Measurements from ENCODE around the gene KRTAP22-2. TPM values are rescaled to one million over a fixed set of nuclear protein-coding genes. Genes with fewer than 3 reads are reported as not detected.

The KRTAP22-2 gene
- total RNA-seq, 2 donors from 2014 or later: not detected

GRCh38 chr21:30598802-30599201 is 8.6 kb upstream of the KRTAP22-2 start, which contains the start of gene KRTAP6-2:
Gene KRTAP6-2 (minus strand): TSS chr21:30598902. CDS start chr21:30598874, 28 bp downstream.
- Mint-ChIP-seq H3K4me3 (no peak within 1 kb of the TSS), H3K9me3 (peaks cover 5% of the 10 kb centered on the region), H3K4me1 (ENCODE audit: low read depth in 2 of 2) (no peaks in the 10 kb centered on the region), H3K27ac (no peak within 1 kb of the TSS), H3K36me3 (peaks cover 7% of the 10 kb centered on the region), H3K27me3 (no peaks in the 10 kb centered on the region)
- ATAC-seq (no peak), DNase-seq (ENCODE audit: low spot score) (no peak)

DNA sequence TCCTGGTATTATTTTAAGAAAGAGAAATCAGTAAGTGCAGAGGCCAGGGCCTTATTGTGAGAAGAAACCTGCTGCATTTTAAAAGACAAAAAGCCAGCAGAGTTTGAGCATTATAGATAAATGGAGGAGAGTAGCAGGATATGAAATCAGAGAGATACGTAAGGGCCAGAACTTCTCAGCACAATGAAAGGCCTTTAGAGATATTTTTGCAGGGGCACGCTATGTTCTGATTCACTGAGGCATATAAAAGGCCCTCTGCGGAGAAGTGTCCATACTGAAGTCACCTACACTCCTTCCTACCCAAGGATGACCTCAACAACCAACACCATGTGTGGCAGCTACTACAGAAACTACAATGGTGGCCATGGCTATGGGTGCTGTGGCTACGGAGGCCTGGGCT is 1.9 kb upstream of the KRTAP22-2 start, which contains the start of gene KRTAP6-3:
Gene KRTAP6-3, plus strand, starts transcription at position 301 of the 400 bp plus-strand sequence. Its CDS starts 6 bp downstream, at position 307.
- no peak within 1 kb of the TSS for H3K4me3 Mint-ChIP-seq
- H3K36me3 Mint-ChIP-seq: no peaks in the 10 kb centered on the region
- DNase-seq (ENCODE audit: low spot score): no peak
- ATAC-seq: no peak
- H3K27me3 Mint-ChIP-seq: no peaks in the 10 kb centered on the region
- no peaks in the 10 kb centered on the region for H3K4me1 Mint-ChIP-seq (ENCODE audit: low read depth in 2 of 2)
- H3K9me3 Mint-ChIP-seq: no peaks in the 10 kb centered on the region
- no peak within 1 kb of the TSS for H3K27ac Mint-ChIP-seq

- H3K36me3 Mint-ChIP-seq: no peaks in the 10 kb centered on the region
- H3K4me3 Mint-ChIP-seq: no peak overlapping the region
- no peak for DNase-seq (ENCODE audit: low spot score)
- no peak for ATAC-seq
- H3K4me1 Mint-ChIP-seq (ENCODE audit: low read depth in 2 of 2): no peaks in the 10 kb centered on the region
- no peaks in the 10 kb centered on the region for H3K27me3 Mint-ChIP-seq
- H3K27ac Mint-ChIP-seq: no peak overlapping the region
- H3K9me3 Mint-ChIP-seq: peaks cover 13% of the 10 kb centered on the region
These were observed 7.3 kb downstream of the KRTAP22-2 start for GRCh38 chr21:30582870-30583269.

DNA sequence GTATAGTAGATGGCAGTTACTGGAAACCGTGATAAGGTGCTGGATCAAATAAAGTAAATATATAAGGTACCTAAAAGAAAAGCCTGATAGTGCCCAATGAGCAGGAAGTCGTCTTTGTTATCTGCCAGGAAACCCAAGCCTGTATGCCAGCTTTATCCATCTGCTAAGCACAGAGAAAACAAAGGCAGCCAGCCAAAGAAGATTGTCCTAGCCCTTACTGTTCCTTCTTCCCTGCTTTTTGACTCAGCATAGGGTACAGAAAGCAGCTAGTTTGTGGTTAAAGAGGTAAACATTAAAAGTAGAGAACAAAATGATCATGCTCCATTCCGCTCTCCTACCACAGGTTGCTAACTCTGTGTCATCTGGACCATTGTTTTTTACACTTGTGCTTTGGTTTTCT is 10.1 kb downstream of the KRTAP22-2 start:
- Mint-ChIP-seq H3K4me3 (no peak overlapping the region), H3K36me3 (no peaks in the 10 kb centered on the region), H3K9me3 (peaks cover 16% of the 10 kb centered on the region), H3K27ac (no peak overlapping the region), H3K4me1 (ENCODE audit: low read depth in 2 of 2) (no peaks in the 10 kb centered on the region), H3K27me3 (no peaks in the 10 kb centered on the region)
- ATAC-seq (no peak), DNase-seq (ENCODE audit: low spot score) (no peak)

DNA sequence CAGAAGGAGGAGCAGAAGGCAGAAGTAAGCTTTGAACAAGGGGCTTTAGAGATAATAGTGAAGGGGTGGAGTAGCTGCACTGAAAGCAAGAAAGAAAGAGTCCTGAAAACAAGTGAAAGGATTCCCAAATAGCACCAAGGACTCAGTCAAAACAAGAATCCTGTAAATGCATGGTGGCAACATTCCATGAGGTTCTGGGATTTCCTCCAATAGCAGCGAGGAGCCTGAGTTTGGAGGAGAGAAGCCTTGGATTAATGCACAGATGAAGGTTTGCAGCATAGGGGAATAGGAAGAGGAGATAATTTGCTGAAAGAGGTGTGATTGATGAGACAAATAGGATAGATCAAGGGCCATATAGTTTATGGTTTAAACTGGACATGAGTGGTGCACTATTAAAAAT is 10.9 kb downstream of the KRTAP22-2 start:
- Mint-ChIP-seq H3K27ac (no peak overlapping the region), H3K9me3 (peaks cover 8% of the 10 kb centered on the region), H3K27me3 (no peaks in the 10 kb centered on the region), H3K36me3 (no peaks in the 10 kb centered on the region), H3K4me1 (ENCODE audit: low read depth in 2 of 2) (no peaks in the 10 kb centered on the region), H3K4me3 (no peak overlapping the region)
- DNase-seq (ENCODE audit: low spot score) (no peak), ATAC-seq (no peak)

- H3K27me3 Mint-ChIP-seq: no peaks in the 10 kb centered on the region
- ATAC-seq: no peak
- peaks cover 7% of the 10 kb centered on the region for H3K9me3 Mint-ChIP-seq
- no peak overlapping the region for H3K27ac Mint-ChIP-seq
- DNase-seq (ENCODE audit: low spot score): no peak
- no peaks in the 10 kb centered on the region for H3K36me3 Mint-ChIP-seq
- no peak overlapping the region for H3K4me3 Mint-ChIP-seq
- no peaks in the 10 kb centered on the region for H3K4me1 Mint-ChIP-seq (ENCODE audit: low read depth in 2 of 2)
These were observed 12.4 kb downstream of the KRTAP22-2 start for GRCh38 chr21:30577766-30578165.

DNA sequence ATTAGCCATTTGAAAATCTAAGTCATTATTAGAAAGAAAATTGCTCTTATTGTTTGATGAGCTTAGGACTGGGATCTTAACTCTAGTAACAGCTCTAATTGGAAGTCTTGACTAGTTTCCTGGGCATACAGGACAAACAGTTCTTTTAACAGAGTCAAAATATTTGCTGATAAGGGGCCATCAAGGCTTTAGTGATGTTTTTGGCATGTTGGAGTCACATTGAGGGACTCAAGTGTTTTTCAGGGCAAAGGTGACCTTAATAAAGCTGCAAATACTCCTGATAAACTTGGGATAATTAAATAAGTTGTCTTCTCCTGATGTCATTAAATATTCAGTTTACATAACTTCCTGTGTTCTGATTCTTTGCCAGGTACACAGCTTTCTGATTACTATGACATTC is 22.6 kb downstream of the KRTAP22-2 start:
- Mint-ChIP-seq H3K4me1 (ENCODE audit: low read depth in 2 of 2) (no peaks in the 10 kb centered on the region), H3K36me3 (no peaks in the 10 kb centered on the region), H3K9me3 (peaks cover 11% of the 10 kb centered on the region), H3K4me3 (no peak overlapping the region), H3K27ac (no peak overlapping the region), H3K27me3 (no peaks in the 10 kb centered on the region)
- ATAC-seq (no peak), DNase-seq (ENCODE audit: low spot score) (no peak)

- DNase-seq (ENCODE audit: low spot score) (no peak), ATAC-seq (no peak)
- Mint-ChIP-seq H3K4me3 (no peak overlapping the region), H3K9me3 (peaks cover 9% of the 10 kb centered on the region), H3K27ac (no peak overlapping the region), H3K27me3 (no peaks in the 10 kb centered on the region), H3K36me3 (no peaks in the 10 kb centered on the region), H3K4me1 (ENCODE audit: low read depth in 2 of 2) (no peaks in the 10 kb centered on the region)
These were observed 26.6 kb downstream of the KRTAP22-2 start for GRCh38 chr21:30563630-30564029.

DNA sequence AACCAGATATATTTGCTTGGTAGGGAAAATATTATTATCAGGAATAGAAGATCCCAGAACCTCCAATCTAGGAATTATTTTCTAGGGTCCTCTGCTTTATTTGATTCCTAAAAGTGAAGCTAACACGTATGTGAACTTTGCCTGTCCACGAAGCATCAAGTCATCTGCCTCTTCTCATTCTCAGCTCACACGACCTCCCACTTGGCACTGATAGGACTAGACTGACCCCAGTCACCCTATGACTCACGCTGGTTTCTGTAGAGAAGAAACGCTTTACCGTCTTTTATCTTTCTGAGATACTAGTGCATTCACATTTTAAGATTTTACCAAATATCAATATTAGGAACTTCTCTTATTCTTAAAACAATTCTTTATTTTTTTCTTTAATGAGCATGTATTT is 27.1 kb downstream of the KRTAP22-2 start:
- no peak overlapping the region for H3K27ac Mint-ChIP-seq
- DNase-seq (ENCODE audit: low spot score): no peak
- no peaks in the 10 kb centered on the region for H3K36me3 Mint-ChIP-seq

GRCh38 chr21:30561957-30562356 is 28.2 kb downstream of the KRTAP22-2 start:
- no peaks in the 10 kb centered on the region for H3K27me3 Mint-ChIP-seq
- H3K36me3 Mint-ChIP-seq: no peaks in the 10 kb centered on the region
- no peak for ATAC-seq
- H3K27ac Mint-ChIP-seq: no peak overlapping the region
- H3K9me3 Mint-ChIP-seq: peaks cover 9% of the 10 kb centered on the region
- DNase-seq (ENCODE audit: low spot score): no peak
- no peak overlapping the region for H3K4me3 Mint-ChIP-seq
- no peaks in the 10 kb centered on the region for H3K4me1 Mint-ChIP-seq (ENCODE audit: low read depth in 2 of 2)

More for the DNA sequence above, 27.1 kb downstream of the KRTAP22-2 start:
- Mint-ChIP-seq H3K27me3 (no peaks in the 10 kb centered on the region), H3K4me3 (no peak overlapping the region), H3K4me1 (ENCODE audit: low read depth in 2 of 2) (no peaks in the 10 kb centered on the region), H3K9me3 (peaks cover 9% of the 10 kb centered on the region)
- ATAC-seq: no peak

GRCh38 chr21:30561264-30561895 is 28.8 kb downstream of the KRTAP22-2 start, which contains the start of gene KRTAP19-7:
Gene KRTAP19-7 (minus strand): TSS chr21:30561314. CDS start chr21:30561289, 25 bp downstream.
- H3K4me1 Mint-ChIP-seq (ENCODE audit: low read depth in 2 of 2): no peaks in the 10 kb centered on the region

GRCh38 chr21:30555095-30555494 is 35.1 kb downstream of the KRTAP22-2 start:
- ATAC-seq (no peak), DNase-seq (ENCODE audit: low spot score) (no peak)
- Mint-ChIP-seq H3K4me1 (ENCODE audit: low read depth in 2 of 2) (no peaks in the 10 kb centered on the region), H3K36me3 (peaks cover 12% of the 10 kb centered on the region), H3K27ac (no peak overlapping the region), H3K27me3 (no peaks in the 10 kb centered on the region), H3K4me3 (no peak overlapping the region), H3K9me3 (peaks cover 23% of the 10 kb centered on the region)

More at GRCh38 chr21:30561264-30561895, 28.8 kb downstream of the KRTAP22-2 start, which contains the start of gene KRTAP19-7:
- peaks cover 9% of the 10 kb centered on the region for H3K9me3 Mint-ChIP-seq
- no peak within 1 kb of the TSS for H3K27ac Mint-ChIP-seq
- no peaks in the 10 kb centered on the region for H3K27me3 Mint-ChIP-seq
- no peaks in the 10 kb centered on the region for H3K36me3 Mint-ChIP-seq
- DNase-seq (ENCODE audit: low spot score) (no peak), ATAC-seq (no peak)
- no peak within 1 kb of the TSS for H3K4me3 Mint-ChIP-seq

DNA sequence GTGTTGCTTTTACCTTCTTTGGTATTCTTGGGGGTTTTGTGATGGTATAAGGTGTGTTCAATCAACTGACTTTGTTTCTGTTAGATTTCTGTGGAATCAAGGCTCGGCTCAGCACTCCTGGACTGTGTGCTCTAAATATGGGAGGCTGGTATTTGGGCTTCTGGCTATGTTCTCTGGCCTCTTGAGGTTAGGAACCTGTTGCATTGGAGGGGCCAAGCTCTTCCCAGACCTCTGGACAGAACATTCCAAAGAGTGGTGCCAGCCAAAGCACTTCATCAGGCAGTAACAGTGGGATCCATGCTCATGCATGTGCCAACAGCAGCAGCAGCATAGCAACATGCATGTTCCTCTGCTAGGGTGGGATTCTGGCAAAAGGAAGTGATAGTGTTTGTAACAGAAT is 37.4 kb downstream of the KRTAP22-2 start:
- H3K9me3 Mint-ChIP-seq: peaks cover 21% of the 10 kb centered on the region
- no peak overlapping the region for H3K4me3 Mint-ChIP-seq
- no peaks in the 10 kb centered on the region for H3K4me1 Mint-ChIP-seq (ENCODE audit: low read depth in 2 of 2)
- no peak overlapping the region for H3K27ac Mint-ChIP-seq
- no peaks in the 10 kb centered on the region for H3K27me3 Mint-ChIP-seq
- ATAC-seq: no peak
- DNase-seq (ENCODE audit: low spot score): no peak
- peaks cover 17% of the 10 kb centered on the region for H3K36me3 Mint-ChIP-seq

GRCh38 chr21:30541764-30542163 is 48.4 kb downstream of the KRTAP22-2 start, which contains the start of gene KRTAP19-6:
Gene KRTAP19-6 (minus strand): TSS chr21:30541864. CDS start chr21:30541833, 31 bp downstream.
- H3K27me3 Mint-ChIP-seq: no peaks in the 10 kb centered on the region
- no peak for DNase-seq (ENCODE audit: low spot score)
- H3K36me3 Mint-ChIP-seq: no peaks in the 10 kb centered on the region
- H3K27ac Mint-ChIP-seq: no peak within 1 kb of the TSS
- no peaks in the 10 kb centered on the region for H3K4me1 Mint-ChIP-seq (ENCODE audit: low read depth in 2 of 2)
- H3K4me3 Mint-ChIP-seq: no peak within 1 kb of the TSS
- no peak for ATAC-seq
- H3K9me3 Mint-ChIP-seq: peaks cover 6% of the 10 kb centered on the region
